ENCODE results near the gene TRMT1L. TPM values are rescaled to one million over a fixed set of nuclear protein-coding genes. Genes with fewer than 3 reads are reported as not detected.

TRMT1L gene
- total RNA-seq, 4 donors from 2014 or later: 9.9 to 18.2 (median 11.9) TPM

GRCh38 chr1:185087746-185088145 lies 69.0 kb downstream of the TRMT1L start:
- intact Hi-C loops (cut with DNase I; ENCODE audit: low total_unique reads): no loop called here
- H3K4me3 ChIP-seq (ENCODE audit: low read depth, poor library complexity, severe bottlenecking): no peak overlapping the region
- no peak for DNase-seq (ENCODE audit: low spot score in 2 of 2)
- TF ChIP-seq CTCF (IDR thresholded peaks at IDR 0.05): no peak
- TF ChIP-seq POLR2A (IDR thresholded peaks at IDR 0.05): no peak

- TF ChIP-seq CTCF (IDR thresholded peaks at IDR 0.05) (no peak), POLR2A (IDR thresholded peaks at IDR 0.05) (no peak)
- H3K4me3 ChIP-seq (ENCODE audit: low read depth, poor library complexity, severe bottlenecking): no peak overlapping the region
- 100% methylated on average over 1 of the region's 1 CpG for WGBS, 2 donors
- no peak for DNase-seq (ENCODE audit: low spot score in 2 of 2)
- intact Hi-C loops (cut with DNase I; ENCODE audit: low total_unique reads): no loop called here
Observed at GRCh38 chr1:185087101-185087500, 69.7 kb downstream of the TRMT1L start.

- no peak for DNase-seq (ENCODE audit: low spot score in 2 of 2)
- H3K4me3 ChIP-seq (ENCODE audit: low read depth, poor library complexity, severe bottlenecking): no peak overlapping the region
- WGBS, 2 donors: 95 to 96% methylated on average over 2 of the region's 2 CpGs
- no peak for TF ChIP-seq CTCF (IDR thresholded peaks at IDR 0.05)
- TF ChIP-seq POLR2A (IDR thresholded peaks at IDR 0.05): no peak
- intact Hi-C loops (cut with DNase I; ENCODE audit: low total_unique reads): no loop called here
Observed at GRCh38 chr1:185083818-185084217, 72.9 kb downstream of the TRMT1L start.

GRCh38 chr1:185080422-185080821 lies 76.3 kb downstream of the TRMT1L start:
- DNase-seq (ENCODE audit: low spot score in 2 of 2): no peak
- TF ChIP-seq CTCF (IDR thresholded peaks at IDR 0.05): no peak
- no peak for TF ChIP-seq POLR2A (IDR thresholded peaks at IDR 0.05)
- intact Hi-C loops (cut with DNase I; ENCODE audit: low total_unique reads): no loop called here
- no peak overlapping the region for H3K4me3 ChIP-seq (ENCODE audit: low read depth, poor library complexity, severe bottlenecking)

- TF ChIP-seq POLR2A (IDR thresholded peaks at IDR 0.05) (no peak), CTCF (IDR thresholded peaks at IDR 0.05) (no peak)
- H3K4me3 ChIP-seq (ENCODE audit: low read depth, poor library complexity, severe bottlenecking): no peak overlapping the region
- 76 to 83% methylated on average over 4 of the region's 4 CpGs for WGBS, 2 donors
- intact Hi-C loops (cut with DNase I; ENCODE audit: low total_unique reads): no loop called here
- no peak for DNase-seq (ENCODE audit: low spot score in 2 of 2)
Observed at GRCh38 chr1:185077374-185077773, 79.4 kb downstream of the TRMT1L start.

GRCh38 chr1:185075476-185075875 lies 81.3 kb downstream of the TRMT1L start:
- H3K4me3 ChIP-seq (ENCODE audit: low read depth, poor library complexity, severe bottlenecking): no peak overlapping the region
- intact Hi-C loops (cut with DNase I; ENCODE audit: low total_unique reads): no loop called here
- 87 to 88% methylated on average over 3 of the region's 3 CpGs for WGBS, 2 donors
- no peak for TF ChIP-seq POLR2A (IDR thresholded peaks at IDR 0.05)
- no peak for TF ChIP-seq CTCF (IDR thresholded peaks at IDR 0.05)
- no peak for DNase-seq (ENCODE audit: low spot score in 2 of 2)
